Measurements from ENCODE around the gene SLC2A4RG. TPM values are rescaled to one million over a fixed set of nuclear protein-coding genes. Genes with fewer than 3 reads are reported as not detected.
"Not testable (repeated sequence)": the region's sequence is repeated elsewhere in the genome, so short reads cannot be mapped to it uniquely, and the experiment has no call there.

Gene SLC2A4RG
- total and polyA plus RNA-seq, 2 of the 4 experiments (the other 2 are of a cell fraction): 5.0 to 50.3 TPM

- no peak overlapping the region for H2AK9ac ChIP-seq (replicated peaks; ENCODE audit: low read depth, low read length, poor library complexity)
Observed at GRCh38 chr20:63718996-63719395, 20.6 kb upstream of the SLC2A4RG start.

GRCh38 chr20:63722967-63723622 is 16.5 kb upstream of the SLC2A4RG start:
- H4K5ac ChIP-seq (ENCODE audit: low read depth, low read length); H3K4ac ChIP-seq (ENCODE audit: low read depth, low read length); H2AK9ac ChIP-seq (replicated peaks; ENCODE audit: low read depth, low read length, poor library complexity); H3K14ac ChIP-seq (replicated peaks; ENCODE audit: low read depth, low read length); H3K9ac ChIP-seq (ENCODE audit: low read depth, low read length); H4K8ac ChIP-seq (ENCODE audit: low read depth in 2 of 2, low read length in 2 of 2); H3K9me3 ChIP-seq (ENCODE audit: control insufficient read depth, insufficient read depth, low read length); POLR2A ChIA-PET (ENCODE audit: unreplicated experiment); H3K4me3 ChIP-seq (ENCODE audit: insufficient read depth, low read depth, low read length); ATAC-seq (ENCODE audit: low read depth); H4K91ac ChIP-seq (ENCODE audit: insufficient read depth, low read depth, low read length); H4K20me1 ChIP-seq (ENCODE audit: insufficient read depth, low read length); H2BK5ac ChIP-seq (ENCODE audit: low read depth, low read length, poor library complexity, severe bottlenecking); dilution Hi-C loops (cut with HindIII; ENCODE audit: low sequenced_read_pairs, unreplicated experiment); CTCF ChIA-PET; H3K27ac ChIP-seq (ENCODE audit: insufficient read depth, low read length); H2AK5ac ChIP-seq (ENCODE audit: low read depth, low read length); H3K56ac ChIP-seq (ENCODE audit: extremely low read depth, insufficient read depth, low read length); intact Hi-C loops (cut with micrococcal nuclease); H2BK120ac ChIP-seq (ENCODE audit: low read depth, low read length); H3K23ac ChIP-seq (ENCODE audit: low read depth, low read length); H3K18ac ChIP-seq (ENCODE audit: low read depth, low read length); BruUV-seq (replicated peaks); H2BK15ac ChIP-seq (ENCODE audit: low read depth, low read length); H3K4me1 ChIP-seq (ENCODE audit: control insufficient read depth, insufficient read depth, low read length); H3K27me3 ChIP-seq (ENCODE audit: control insufficient read depth, insufficient read depth, low read length); H2AFZ ChIP-seq (replicated peaks; ENCODE audit: low read length, poor library complexity); in situ Hi-C loops (cut with MboI; ENCODE audit: low sequenced_read_pairs); DNase-seq; H3K9me1 ChIP-seq (ENCODE audit: insufficient read depth, low read length); H2BK20ac ChIP-seq (ENCODE audit: low read depth, low read length); H3K4me2 ChIP-seq (ENCODE audit: low read depth, low read length): not testable (repeated sequence)
- Histone ChIP-seq H3K36me3 (ENCODE audit: control insufficient read depth, insufficient read depth, low read length) (peaks cover 28% of the 10 kb centered on the region), H3K79me1 (ENCODE audit: low read depth in 1 of 2, low read length in 2 of 2) (peaks cover 28 to 52% of the 10 kb centered on the region in 2 experiments)
- 83% methylated on average over 2 of the region's 2 CpGs; no CpG with 5 or more reads in 1 of the 2 experiments for WGBS, 2 experiments (ENCODE audit: extremely low coverage in 2 of 2, insufficient read length in 1 of 2)

More at GRCh38 chr20:63718996-63719395, 20.6 kb upstream of the SLC2A4RG start:
- peaks cover 13% of the 10 kb centered on the region for H4K20me1 ChIP-seq (ENCODE audit: insufficient read depth, low read length)
- no peak for TF ChIP-seq FOS (IDR thresholded peaks at IDR 0.05; ENCODE audit: low read depth, low read length)
- no peak for TF ChIP-seq NFE2L2 (IDR thresholded peaks at IDR 0.05; ENCODE audit: low read depth, low read length)
- TF ChIP-seq ELK1 (IDR thresholded peaks at IDR 0.05; ENCODE audit: borderline replicate concordance, low read depth, low read length): no peak
- TF ChIP-seq POLR2A (IDR thresholded peaks at IDR 0.05; ENCODE audit: low read depth, low read length): no peak
- TF ChIP-seq MAFK (IDR thresholded peaks at IDR 0.05; ENCODE audit: low read depth, low read length): no peak
- no peak for TF ChIP-seq RCOR1 (IDR thresholded peaks at IDR 0.05; ENCODE audit: insufficient replicate concordance, low read length)
- no peak for TF ChIP-seq RFX5 (IDR thresholded peaks at IDR 0.05; ENCODE audit: low read depth, low read length)
- no peak for TF ChIP-seq SMC3 (IDR thresholded peaks at IDR 0.05; ENCODE audit: low read depth, low read length)
- TF ChIP-seq BHLHE40 (IDR thresholded peaks at IDR 0.05; ENCODE audit: low read depth, low read length): no peak
- TF ChIP-seq MAZ (IDR thresholded peaks at IDR 0.05; ENCODE audit: borderline replicate concordance, low read depth, low read length): no peak
- ChIA-PET CTCF (no interaction called here), POLR2A (ENCODE audit: unreplicated experiment) (no interaction called here)
- H3K79me1 ChIP-seq (ENCODE audit: low read depth in 1 of 2, low read length in 2 of 2): peaks cover 16 to 46% of the 10 kb centered on the region in 2 experiments
- H3K9me1 ChIP-seq (ENCODE audit: insufficient read depth, low read length): no peaks in the 10 kb centered on the region
- no peak overlapping the region for H4K5ac ChIP-seq (ENCODE audit: low read depth, low read length)
- peaks cover 41% of the 10 kb centered on the region for H3K36me3 ChIP-seq (ENCODE audit: control insufficient read depth, insufficient read depth, low read length)
- no peak overlapping the region for H2BK20ac ChIP-seq (ENCODE audit: low read depth, low read length)
- H2AK5ac ChIP-seq (ENCODE audit: low read depth, low read length): no peak overlapping the region
- BruUV-seq (replicated peaks): no TSS peak
- ATAC-seq (ENCODE audit: low read depth) (no peak), DNase-seq (no peak)
- no peak overlapping the region for H3K18ac ChIP-seq (ENCODE audit: low read depth, low read length)
- H3K27ac ChIP-seq (ENCODE audit: insufficient read depth, low read length): no peak overlapping the region
- H3K4me3 ChIP-seq (ENCODE audit: insufficient read depth, low read depth, low read length): no peak overlapping the region
- no peak overlapping the region for H3K14ac ChIP-seq (replicated peaks; ENCODE audit: low read depth, low read length)
- H2BK5ac ChIP-seq (ENCODE audit: low read depth, low read length, poor library complexity, severe bottlenecking): no peak overlapping the region
- dilution Hi-C loops (cut with HindIII; ENCODE audit: low sequenced_read_pairs, unreplicated experiment) (no loop called here), intact Hi-C loops (cut with micrococcal nuclease) (no loop called here), in situ Hi-C loops (cut with MboI; ENCODE audit: low sequenced_read_pairs) (no loop called here)
- WGBS, 2 experiments (ENCODE audit: extremely low coverage in 2 of 2, insufficient read length in 1 of 2): no CpG with 5 or more reads among the region's 2 CpGs
- H3K27me3 ChIP-seq (ENCODE audit: control insufficient read depth, insufficient read depth, low read length): no peaks in the 10 kb centered on the region
- H3K4ac ChIP-seq (ENCODE audit: low read depth, low read length): no peak overlapping the region
- no peak overlapping the region for H3K23ac ChIP-seq (ENCODE audit: low read depth, low read length)
- H4K8ac ChIP-seq (ENCODE audit: low read depth in 2 of 2, low read length in 2 of 2): no peak overlapping the region
- no peak overlapping the region for H3K4me2 ChIP-seq (ENCODE audit: low read depth, low read length)
- no peak overlapping the region for H3K56ac ChIP-seq (ENCODE audit: extremely low read depth, insufficient read depth, low read length)
- H2AFZ ChIP-seq (replicated peaks; ENCODE audit: low read length, poor library complexity): no peak overlapping the region
- no peak overlapping the region for H2BK15ac ChIP-seq (ENCODE audit: low read depth, low read length)
- no peak overlapping the region for H4K91ac ChIP-seq (ENCODE audit: insufficient read depth, low read depth, low read length)
- H3K4me1 ChIP-seq (ENCODE audit: control insufficient read depth, insufficient read depth, low read length): no peaks in the 10 kb centered on the region
- H3K9me3 ChIP-seq (ENCODE audit: control insufficient read depth, insufficient read depth, low read length): peaks cover 4% of the 10 kb centered on the region
- H2BK120ac ChIP-seq (ENCODE audit: low read depth, low read length): no peak overlapping the region
- no peak overlapping the region for H3K9ac ChIP-seq (ENCODE audit: low read depth, low read length)

Data from IMR-90 (cell line).